ENCODE data around the gene CDC42EP1.

GRCh38 chr22:37556710-37557109, 3.6 kb upstream of the CDC42EP1 start:
- TF ChIP-seq, protein P1, sequence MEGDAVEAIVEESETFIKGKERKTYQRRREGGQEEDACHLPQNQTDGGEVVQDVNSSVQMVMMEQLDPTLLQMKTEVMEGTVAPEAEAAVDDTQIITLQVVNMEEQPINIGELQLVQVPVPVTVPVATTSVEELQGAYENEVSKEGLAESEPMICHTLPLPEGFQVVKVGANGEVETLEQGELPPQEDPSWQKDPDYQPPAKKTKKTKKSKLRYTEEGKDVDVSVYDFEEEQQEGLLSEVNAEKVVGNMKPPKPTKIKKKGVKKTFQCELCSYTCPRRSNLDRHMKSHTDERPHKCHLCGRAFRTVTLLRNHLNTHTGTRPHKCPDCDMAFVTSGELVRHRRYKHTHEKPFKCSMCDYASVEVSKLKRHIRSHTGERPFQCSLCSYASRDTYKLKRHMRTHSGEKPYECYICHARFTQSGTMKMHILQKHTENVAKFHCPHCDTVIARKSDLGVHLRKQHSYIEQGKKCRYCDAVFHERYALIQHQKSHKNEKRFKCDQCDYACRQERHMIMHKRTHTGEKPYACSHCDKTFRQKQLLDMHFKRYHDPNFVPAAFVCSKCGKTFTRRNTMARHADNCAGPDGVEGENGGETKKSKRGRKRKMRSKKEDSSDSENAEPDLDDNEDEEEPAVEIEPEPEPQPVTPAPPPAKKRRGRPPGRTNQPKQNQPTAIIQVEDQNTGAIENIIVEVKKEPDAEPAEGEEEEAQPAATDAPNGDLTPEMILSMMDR (conservative IDR thresholded peaks at IDR 0.05; ENCODE audit: low read length): no peak
- TF ChIP-seq EZH2phosphoT487 (IDR thresholded peaks at IDR 0.05; ENCODE audit: borderline replicate concordance): no peak
